Coronary artery (tissue), 2 donors: ENCODE data around the gene DHRS9.

Source experiments
- DNase-seq: peaks from one replicate; pipeline ENCODE4 v3.0.0-alpha.2; 2017; ENCODE audit warnings: low spot score
- H3K27ac ChIP-seq, 2 donors: fragments of 200-600 bp; sonication (generic); one replicate each; pipeline ENCODE4 v1.5.1; 2016 to 2019
- H3K4me3 ChIP-seq: fragments of 200-600 bp; sonication (generic); 2 replicates; pipeline ENCODE4 v1.5.1; 2016; ENCODE audit warnings: mild to moderate bottlenecking, moderate library complexity
- CTCF ChIP-seq: fragments of 200-600 bp; sonication (generic); IDR thresholded peaks from one replicate; pipeline ENCODE4 v1.5.1; 2019; ENCODE audit warnings: antibody characterized with exemption

The DHRS9 gene

GRCh38 chr2:169065864-169066517 lies 3.4 kb upstream of the DHRS9 start:
- Histone ChIP-seq H3K4me3 (no peak overlapping the region), H3K27ac (no peak overlapping the region)
- TF ChIP-seq CTCF, result no peak
- DNase-seq, result no peak

- no peak overlapping the region for H3K27ac ChIP-seq
- no peak for TF ChIP-seq CTCF
- no peak for DNase-seq
- H3K4me3 ChIP-seq, result no peak overlapping the region
These were observed 2.5 kb upstream of the DHRS9 start for GRCh38 chr2:169066897-169067296.

- DNase-seq, result no peak
- Histone ChIP-seq H3K4me3 (no peak overlapping the region), H3K27ac (no peak overlapping the region)
- TF ChIP-seq CTCF, result no peak
These were observed 470 bp downstream of the DHRS9 start for GRCh38 chr2:169069833-169070232.

GRCh38 chr2:169071455-169071854 lies 2.1 kb downstream of the DHRS9 start:
- TF ChIP-seq CTCF, result no peak
- Histone ChIP-seq H3K4me3 (no peak overlapping the region), H3K27ac (no peak overlapping the region)
- no peak for DNase-seq

GRCh38 chr2:169072163-169072925 lies 3.0 kb downstream of the DHRS9 start:
- peak overlapping the region in 1 of 2 donors; percentile 11 for H3K27ac ChIP-seq
- DNase-seq, result no peak
- no peak for TF ChIP-seq CTCF
- H3K4me3 ChIP-seq, result no peak overlapping the region

GRCh38 chr2:169073211-169073962 lies 4.0 kb downstream of the DHRS9 start:
- Histone ChIP-seq H3K27ac (no peak overlapping the region), H3K4me3 (no peak overlapping the region)
- no peak for TF ChIP-seq CTCF
- no peak for DNase-seq
